GM23338 (cell line): ENCODE results near the gene TAAR2. TPM values are rescaled to one million over a fixed set of nuclear protein-coding genes. Genes with fewer than 3 reads are reported as not detected.
A peak's percentile ranks its signal among the peaks of the same experiment; 100 is the strongest.

Source experiments
- ATAC-seq: fragments of 200-7000 bp; cut with Tn5 transposase; 3 replicates; pipeline ENCODE4 v1.9.1; 2020
- DNase-seq: peaks from one replicate; pipeline ENCODE4 v3.0.0-alpha.2; 2015; ENCODE audit warnings: low spot score
- H2AFZ ChIP-seq: fragments of 200-600 bp; sonication (generic); 2 replicates; pipeline ENCODE4 v1.8.0; 2016; ENCODE audit warnings: antibody characterized with exemption, mild to moderate bottlenecking, moderate library complexity
- H3F3A ChIP-seq: fragments of 200-600 bp; sonication (generic); replicated peaks from 2 replicates; pipeline ENCODE4 v1.8.0; 2017; ENCODE audit warnings: antibody characterized with exemption, mixed run types, low read depth
- H3K27ac ChIP-seq: fragments of 200-600 bp; sonication (generic); 2 replicates; pipeline ENCODE4 v1.6.1; 2016; ENCODE audit warnings: low read depth
- H3K27me3 ChIP-seq: fragments of 200-600 bp; sonication (generic); 2 replicates; pipeline ENCODE4 v1.8.0; 2016; ENCODE audit warnings: mild to moderate bottlenecking, mixed run types, moderate library complexity; ENCODE audit not compliant: insufficient read depth
- H3K36me3 ChIP-seq: fragments of 200-600 bp; sonication (generic); 2 replicates; pipeline ENCODE4 v1.8.0; 2016; ENCODE audit warnings: mild to moderate bottlenecking; ENCODE audit not compliant: insufficient read depth
- H3K4me1 ChIP-seq: fragments of 200-600 bp; sonication (generic); 2 replicates; pipeline ENCODE4 v1.8.0; 2016; ENCODE audit warnings: mild to moderate bottlenecking, moderate library complexity; ENCODE audit not compliant: insufficient read depth
- H3K4me2 ChIP-seq: fragments of 200-600 bp; sonication (generic); 2 replicates; pipeline ENCODE4 v1.7.1; 2017; ENCODE audit warnings: mixed run types
- H3K4me3 ChIP-seq: fragments of 200-600 bp; sonication (generic); 2 replicates; pipeline ENCODE4 v1.6.1; 2016; ENCODE audit warnings: mixed run types
- H3K79me2 ChIP-seq: fragments of 200-600 bp; sonication (generic); replicated peaks from 2 replicates; pipeline ENCODE4 v1.8.0; 2017; ENCODE audit warnings: mild to moderate bottlenecking; ENCODE audit not compliant: insufficient read depth
- H3K9me2 ChIP-seq: fragments of 200-600 bp; sonication (generic); 2 replicates; pipeline ENCODE4 v1.8.0; 2017; ENCODE audit not compliant: insufficient read depth
- H4K20me1 ChIP-seq: fragments of 200-600 bp; sonication (generic); replicated peaks from 2 replicates; pipeline ENCODE4 v1.8.0; 2017; ENCODE audit warnings: mild to moderate bottlenecking; ENCODE audit not compliant: insufficient read depth
- H3K27ac Mint-ChIP-seq: 2 replicates; pipeline ENCODE4 v1.8.0; 2020; ENCODE audit warnings: inconsistent platforms, mild to moderate bottlenecking, moderate library complexity, mixed read lengths
- H3K27me3 Mint-ChIP-seq: 3 replicates; pipeline ENCODE4 v1.8.0; 2022; ENCODE audit warnings: low read depth, mild to moderate bottlenecking, moderate library complexity, mixed read lengths, inconsistent platforms; ENCODE audit not compliant: insufficient read depth, poor library complexity
- H3K36me3 Mint-ChIP-seq: 3 replicates; pipeline ENCODE4 v1.8.0; 2021; ENCODE audit warnings: low read depth, mild to moderate bottlenecking, inconsistent platforms, moderate library complexity, mixed read lengths
- H3K4me1 Mint-ChIP-seq: 3 replicates; pipeline ENCODE4 v1.8.0; 2020; ENCODE audit warnings: mild to moderate bottlenecking, inconsistent platforms, mixed read lengths
- H3K4me3 Mint-ChIP-seq: 3 replicates; pipeline ENCODE4 v1.8.0; 2021; ENCODE audit warnings: moderate library complexity, mild to moderate bottlenecking, inconsistent platforms, mixed read lengths
- H3K9me3 Mint-ChIP-seq: 3 replicates; pipeline ENCODE4 v1.8.0; 2020; ENCODE audit warnings: moderate library complexity, mild to moderate bottlenecking, inconsistent platforms, mixed read lengths
- CREB1 ChIP-seq: fragments of 250-450 bp; sonication (Bioruptor Pico); IDR thresholded peaks from 2 replicates; pipeline ENCODE4 v1.5.0; 2020; ENCODE audit warnings: low read depth, mild to moderate bottlenecking, moderate library complexity
- EZH2 ChIP-seq: fragments of 200-600 bp; sonication (generic); IDR thresholded peaks from one replicate; pipeline ENCODE4 v1.8.0; 2017; ENCODE audit warnings: antibody characterized with exemption, mild to moderate bottlenecking, low read depth; ENCODE audit not compliant: unreplicated experiment
- EZH2phosphoT487 ChIP-seq: fragments of 200-600 bp; sonication (generic); IDR thresholded peaks from one replicate; pipeline ENCODE4 v1.8.1; 2018; ENCODE audit warnings: antibody characterized with exemption; ENCODE audit not compliant: unreplicated experiment
- JUNB ChIP-seq: IDR thresholded peaks from one replicate; pipeline ENCODE4 v1.6.1; 2016; ENCODE audit warnings: antibody characterized with exemption; ENCODE audit not compliant: unreplicated experiment
- POLR2AphosphoS5 ChIP-seq: IDR thresholded peaks from 2 replicates; pipeline ENCODE4 v1.6.1; 2016; ENCODE audit warnings: antibody characterized with exemption, low read depth
- ZNF462 ChIP-seq: fragments of 250-450 bp; sonication (Bioruptor Pico); IDR thresholded peaks from 2 replicates; pipeline ENCODE4 v1.5.0; 2020; ENCODE audit warnings: mild to moderate bottlenecking, moderate library complexity
- polyA plus RNA-seq: library from polyadenylated mRNA; unstranded; fragments of >200 nt; fragmentation: Nextera tagmentation; extraction: Ambion mirVana; gene quantifications from 2 replicates; pipeline ENCODE4 v1.2.1, GENCODE V29; 2016
- total RNA-seq: library from RNA; depleted of rRNA; stranded (reverse); fragments of >200 nt; shearing (Covaris generic); gene quantifications from 2 replicates; pipeline ENCODE4 v1.2.3, GENCODE V29; 2014
- TF ChIP-seq, protein P1 (sequence below): IDR thresholded peaks from one replicate; pipeline ENCODE4 v1.6.1; 2018; ENCODE audit warnings: antibody characterized with exemption; ENCODE audit not compliant: unreplicated experiment

Gene TAAR2
- total and polyA plus RNA-seq, 2 experiments from 2014 or later = not detected

DNA sequence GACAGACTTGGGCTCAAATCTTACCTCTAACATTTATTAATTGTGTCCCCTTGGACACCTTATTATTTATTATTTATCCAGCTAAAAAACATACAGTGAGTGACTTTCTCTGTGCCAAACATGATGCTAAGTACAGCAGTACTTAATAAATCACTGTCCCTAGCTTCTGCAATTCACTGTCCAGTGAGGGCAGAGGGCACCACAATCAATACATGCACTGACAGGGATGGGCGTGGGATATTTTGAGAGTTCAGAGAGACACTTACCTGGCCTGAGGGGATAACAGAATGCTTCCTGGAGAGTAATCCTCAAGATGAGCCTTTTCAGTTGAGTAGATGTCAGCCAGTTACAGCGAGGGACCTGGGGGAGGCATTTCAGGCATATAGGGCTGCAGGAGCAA, 9.3 kb upstream of the TAAR2 start (continued):
- TF ChIP-seq ZNF462 (CRISPR knock-in tag) (no peak), CREB1 (CRISPR knock-in tag) (no peak)

DNA sequence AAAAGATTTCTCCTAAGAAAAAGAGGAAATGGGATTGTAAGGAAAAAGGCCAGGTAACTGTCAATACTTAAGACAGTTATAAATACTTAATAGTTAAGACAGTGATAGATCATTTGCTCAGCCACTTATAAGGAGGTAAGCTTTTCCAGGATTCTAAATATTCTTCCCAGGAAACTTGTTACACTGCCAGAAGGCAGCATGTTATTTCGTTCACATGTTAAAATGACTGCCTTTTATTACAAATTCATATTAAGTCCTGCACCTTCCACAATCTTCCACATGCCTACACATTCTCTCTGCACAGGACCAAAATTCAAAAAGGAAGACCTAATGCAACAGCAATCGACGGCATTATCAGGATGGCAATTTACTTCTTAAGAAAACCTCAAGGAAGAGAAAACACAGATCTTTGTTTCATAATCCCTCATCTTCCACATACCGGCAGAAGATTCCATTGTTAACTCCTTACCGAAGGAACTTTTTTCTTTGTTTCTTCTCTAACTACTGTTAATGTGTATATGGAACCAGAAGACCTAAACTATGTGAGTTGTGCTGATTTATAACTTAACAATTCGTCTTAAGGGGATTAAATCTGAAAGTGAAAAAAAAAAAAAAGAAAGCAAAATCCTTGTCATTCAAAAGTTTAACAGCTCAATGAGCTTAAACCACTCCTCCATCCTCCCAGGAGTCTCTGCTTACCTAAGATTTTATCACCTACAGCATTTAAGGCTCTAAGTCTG, 799 bp downstream of the TAAR2 start:
- H3K27ac Mint-ChIP-seq = no peak overlapping the region
- Histone ChIP-seq H3K36me3 (no peaks in the 10 kb centered on the region), H3K4me3 (no peak overlapping the region), H3F3A (no peaks in the 10 kb centered on the region), H4K20me1 (no peaks in the 10 kb centered on the region), H3K27me3 (no peaks in the 10 kb centered on the region), H3K4me1 (no peaks in the 10 kb centered on the region), H3K9me2 (no peaks in the 10 kb centered on the region), H3K79me2 (no peaks in the 10 kb centered on the region), H2AFZ (peak overlapping the region; percentile 39; the same call in 1 of the 2 replicates), H3K27ac (no peak overlapping the region), H3K4me2 (no peak overlapping the region)
- DNase-seq (no peak), ATAC-seq (no peak)
- H3K9me3 Mint-ChIP-seq = peaks cover 11% of the 10 kb centered on the region; the same call in 2 of the 3 replicates
- H3K36me3 Mint-ChIP-seq = no peaks in the 10 kb centered on the region
- no peak overlapping the region for H3K4me3 Mint-ChIP-seq
- H3K27me3 Mint-ChIP-seq = no peaks in the 10 kb centered on the region
- no peaks in the 10 kb centered on the region for H3K4me1 Mint-ChIP-seq
- TF ChIP-seq, protein P1, sequence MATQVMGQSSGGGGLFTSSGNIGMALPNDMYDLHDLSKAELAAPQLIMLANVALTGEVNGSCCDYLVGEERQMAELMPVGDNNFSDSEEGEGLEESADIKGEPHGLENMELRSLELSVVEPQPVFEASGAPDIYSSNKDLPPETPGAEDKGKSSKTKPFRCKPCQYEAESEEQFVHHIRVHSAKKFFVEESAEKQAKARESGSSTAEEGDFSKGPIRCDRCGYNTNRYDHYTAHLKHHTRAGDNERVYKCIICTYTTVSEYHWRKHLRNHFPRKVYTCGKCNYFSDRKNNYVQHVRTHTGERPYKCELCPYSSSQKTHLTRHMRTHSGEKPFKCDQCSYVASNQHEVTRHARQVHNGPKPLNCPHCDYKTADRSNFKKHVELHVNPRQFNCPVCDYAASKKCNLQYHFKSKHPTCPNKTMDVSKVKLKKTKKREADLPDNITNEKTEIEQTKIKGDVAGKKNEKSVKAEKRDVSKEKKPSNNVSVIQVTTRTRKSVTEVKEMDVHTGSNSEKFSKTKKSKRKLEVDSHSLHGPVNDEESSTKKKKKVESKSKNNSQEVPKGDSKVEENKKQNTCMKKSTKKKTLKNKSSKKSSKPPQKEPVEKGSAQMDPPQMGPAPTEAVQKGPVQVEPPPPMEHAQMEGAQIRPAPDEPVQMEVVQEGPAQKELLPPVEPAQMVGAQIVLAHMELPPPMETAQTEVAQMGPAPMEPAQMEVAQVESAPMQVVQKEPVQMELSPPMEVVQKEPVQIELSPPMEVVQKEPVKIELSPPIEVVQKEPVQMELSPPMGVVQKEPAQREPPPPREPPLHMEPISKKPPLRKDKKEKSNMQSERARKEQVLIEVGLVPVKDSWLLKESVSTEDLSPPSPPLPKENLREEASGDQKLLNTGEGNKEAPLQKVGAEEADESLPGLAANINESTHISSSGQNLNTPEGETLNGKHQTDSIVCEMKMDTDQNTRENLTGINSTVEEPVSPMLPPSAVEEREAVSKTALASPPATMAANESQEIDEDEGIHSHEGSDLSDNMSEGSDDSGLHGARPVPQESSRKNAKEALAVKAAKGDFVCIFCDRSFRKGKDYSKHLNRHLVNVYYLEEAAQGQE = no peak
- TF ChIP-seq CREB1 (CRISPR knock-in tag) (no peak), JUNB (no peak), POLR2AphosphoS5 (no peak), EZH2 (no peak), EZH2phosphoT487 (no peak)
